ENCODE data around the gene ZNF644. TPM values are rescaled to one million over a fixed set of nuclear protein-coding genes. Genes with fewer than 3 reads are reported as not detected.
"Not testable (repeated sequence)": the region's sequence is repeated elsewhere in the genome, so short reads cannot be mapped to it uniquely, and the experiment has no call there.

Gene ZNF644
- total RNA-seq, 6 donors from 2014 or later: 36.7 to 111 (median 42.9) TPM

DNA sequence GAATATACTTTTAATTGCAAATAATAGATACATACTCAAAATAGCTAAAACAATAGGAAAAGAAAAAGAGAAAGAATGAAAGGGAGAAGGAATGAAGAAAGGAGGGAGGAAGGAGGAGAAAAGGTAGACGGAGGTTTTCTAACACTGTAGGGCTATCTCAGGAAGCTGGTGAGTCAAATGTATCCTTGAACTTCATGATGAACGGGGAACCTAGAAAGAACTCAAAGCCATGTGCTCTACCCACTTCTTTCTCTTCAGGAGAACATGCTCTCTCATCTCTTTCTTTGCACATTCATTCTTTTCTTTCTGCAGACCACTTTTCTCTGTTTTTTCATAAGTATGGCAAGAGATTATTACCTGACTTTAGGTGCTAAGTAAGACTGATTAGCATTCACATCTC is 37.3 kb upstream of the ZNF644 start:
- 56 to 66% methylated on average over 2 of the region's 2 CpGs for WGBS, 2 donors
- TF ChIP-seq POLR2AphosphoS5 (IDR thresholded peaks at IDR 0.05): no peak
- TF ChIP-seq, protein P1, sequence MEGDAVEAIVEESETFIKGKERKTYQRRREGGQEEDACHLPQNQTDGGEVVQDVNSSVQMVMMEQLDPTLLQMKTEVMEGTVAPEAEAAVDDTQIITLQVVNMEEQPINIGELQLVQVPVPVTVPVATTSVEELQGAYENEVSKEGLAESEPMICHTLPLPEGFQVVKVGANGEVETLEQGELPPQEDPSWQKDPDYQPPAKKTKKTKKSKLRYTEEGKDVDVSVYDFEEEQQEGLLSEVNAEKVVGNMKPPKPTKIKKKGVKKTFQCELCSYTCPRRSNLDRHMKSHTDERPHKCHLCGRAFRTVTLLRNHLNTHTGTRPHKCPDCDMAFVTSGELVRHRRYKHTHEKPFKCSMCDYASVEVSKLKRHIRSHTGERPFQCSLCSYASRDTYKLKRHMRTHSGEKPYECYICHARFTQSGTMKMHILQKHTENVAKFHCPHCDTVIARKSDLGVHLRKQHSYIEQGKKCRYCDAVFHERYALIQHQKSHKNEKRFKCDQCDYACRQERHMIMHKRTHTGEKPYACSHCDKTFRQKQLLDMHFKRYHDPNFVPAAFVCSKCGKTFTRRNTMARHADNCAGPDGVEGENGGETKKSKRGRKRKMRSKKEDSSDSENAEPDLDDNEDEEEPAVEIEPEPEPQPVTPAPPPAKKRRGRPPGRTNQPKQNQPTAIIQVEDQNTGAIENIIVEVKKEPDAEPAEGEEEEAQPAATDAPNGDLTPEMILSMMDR (IDR thresholded peaks at IDR 0.05): no peak
- no peak for TF ChIP-seq EP300 (IDR thresholded peaks at IDR 0.05)
- ATAC-seq (ENCODE audit: low FRiP score in 2 of 2): no peak
- DNase-seq: no peak
- Histone ChIP-seq H3K36me3 (no peaks in the 10 kb centered on the region), H3K9me3 (no peaks in the 10 kb centered on the region), H3K27me3 (no peaks in the 10 kb centered on the region), H3K4me3 (no peak overlapping the region), H3K27ac (no peak overlapping the region), H3K4me1 (peaks cover 0 to 5% (median 0%) of the 10 kb centered on the region in 4 donors)

DNA sequence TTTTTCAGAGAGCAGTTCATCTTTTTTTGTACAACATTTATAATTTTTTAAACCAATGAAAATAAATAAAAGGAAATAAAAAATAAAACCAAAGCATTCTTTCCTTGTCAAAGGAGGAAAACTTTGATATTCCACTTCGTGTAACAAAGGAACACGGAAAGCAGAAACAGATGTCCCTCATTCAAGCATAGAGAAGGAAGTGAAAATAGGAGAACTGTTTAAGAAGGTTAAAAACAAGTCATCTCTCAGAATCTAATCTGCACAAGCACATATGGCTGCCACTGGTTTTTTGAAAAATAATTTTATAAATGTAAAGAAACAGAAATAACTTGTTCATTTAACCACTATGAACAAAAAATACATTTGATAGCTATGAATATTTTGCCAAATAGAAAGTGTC is 35.9 kb upstream of the ZNF644 start:
- no peak for ATAC-seq (ENCODE audit: low FRiP score in 2 of 2)
- no peaks in the 10 kb centered on the region for H3K27me3 ChIP-seq

DNA sequence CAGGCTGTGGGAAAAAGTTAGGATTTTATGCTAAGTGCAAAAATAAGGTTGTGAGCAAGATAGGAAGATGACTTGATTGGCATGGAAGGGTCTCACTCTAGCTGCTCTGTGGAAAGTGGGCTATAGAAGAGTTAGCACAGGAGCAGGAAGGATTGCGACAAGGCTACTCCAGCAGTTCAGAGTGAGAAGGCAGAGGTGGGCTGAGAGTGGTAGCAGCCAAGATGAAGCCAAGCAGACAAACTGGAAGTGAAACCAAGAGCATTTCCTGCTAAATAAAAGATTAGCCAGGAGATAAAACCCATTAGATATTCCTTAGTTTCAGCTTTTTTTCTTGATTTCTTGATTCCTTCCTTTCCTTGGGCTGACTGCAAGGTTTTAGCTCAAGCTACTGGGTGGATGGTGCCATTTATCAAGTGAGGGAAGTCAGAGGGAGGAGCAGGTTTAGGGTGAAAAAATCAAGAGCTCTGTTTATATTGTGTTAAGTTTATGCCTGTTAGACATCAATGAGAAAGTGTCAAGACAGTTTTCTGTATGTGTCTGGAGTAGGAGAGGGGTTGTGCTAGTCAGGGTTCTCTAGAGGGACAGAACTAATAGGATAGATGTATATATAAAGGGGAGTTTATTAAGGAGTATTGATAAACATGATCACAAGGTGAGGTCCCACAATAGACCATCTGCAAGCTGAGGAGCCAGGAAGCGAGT is 33.1 kb upstream of the ZNF644 start:
- no peak for ATAC-seq (ENCODE audit: low FRiP score in 2 of 2)

More for the DNA sequence above, 35.9 kb upstream of the ZNF644 start:
- no peak for TF ChIP-seq POLR2AphosphoS5 (IDR thresholded peaks at IDR 0.05)
- no peak for TF ChIP-seq POLR2A (IDR thresholded peaks at IDR 0.05)
- no peak for TF ChIP-seq EP300 (IDR thresholded peaks at IDR 0.05)
- TF ChIP-seq, protein P1 (IDR thresholded peaks at IDR 0.05): no peak
- Histone ChIP-seq H3K9me3 (no peaks in the 10 kb centered on the region), H3K4me1 (peaks cover 0 to 5% (median 0%) of the 10 kb centered on the region in 4 donors), H3K36me3 (no peaks in the 10 kb centered on the region), H3K4me3 (no peak overlapping the region), H3K27ac (no peak overlapping the region)
- 55 to 72% methylated on average over 2 of the region's 2 CpGs for WGBS, 2 donors
- no peak for DNase-seq

DNA sequence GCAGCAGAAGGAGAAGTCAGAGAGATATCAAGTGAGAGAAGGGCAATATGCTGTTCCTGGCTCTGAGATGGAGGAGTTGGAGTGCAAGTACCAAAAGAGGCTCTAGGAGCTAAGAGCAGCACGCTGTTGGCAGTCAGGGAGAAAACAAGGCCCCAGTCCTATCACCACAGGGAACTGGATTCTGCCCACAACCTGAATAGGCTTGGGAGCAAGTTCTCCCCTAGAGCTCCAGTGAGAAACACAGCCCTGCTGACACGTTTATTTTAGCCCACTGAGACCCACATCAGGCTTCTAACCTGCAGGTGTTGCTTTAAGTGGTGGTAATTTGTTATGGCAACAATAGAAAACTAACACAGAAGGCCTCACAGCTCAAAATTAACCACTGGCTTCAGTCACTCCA is 31.8 kb upstream of the ZNF644 start:
- no peaks in the 10 kb centered on the region for H3K36me3 ChIP-seq
- H3K4me1 ChIP-seq: peaks cover 0 to 5% (median 0%) of the 10 kb centered on the region in 4 donors
- TF ChIP-seq POLR2AphosphoS5 (IDR thresholded peaks at IDR 0.05) (no peak), EP300 (IDR thresholded peaks at IDR 0.05) (no peak), POLR2A (IDR thresholded peaks at IDR 0.05) (no peak)
- TF ChIP-seq, protein P1 (IDR thresholded peaks at IDR 0.05): no peak
- no peaks in the 10 kb centered on the region for H3K27me3 ChIP-seq
- WGBS, 2 donors: 53 to 72% methylated on average over 2 of the region's 2 CpGs
- ATAC-seq (ENCODE audit: low FRiP score in 2 of 2) (no peak), DNase-seq (no peak)
- H3K9me3 ChIP-seq: no peaks in the 10 kb centered on the region
- no peak overlapping the region for H3K27ac ChIP-seq
- H3K4me3 ChIP-seq: no peak overlapping the region

More for the DNA sequence above, 33.1 kb upstream of the ZNF644 start:
- TF ChIP-seq, protein P1 (IDR thresholded peaks at IDR 0.05): no peak
- no peak for TF ChIP-seq POLR2AphosphoS5 (IDR thresholded peaks at IDR 0.05)
- TF ChIP-seq POLR2A (IDR thresholded peaks at IDR 0.05): no peak
- TF ChIP-seq EP300 (IDR thresholded peaks at IDR 0.05): no peak
- Histone ChIP-seq H3K4me1 (peaks cover 0 to 5% (median 0%) of the 10 kb centered on the region in 4 donors), H3K4me3 (no peak overlapping the region), H3K9me3 (no peaks in the 10 kb centered on the region), H3K27me3 (no peaks in the 10 kb centered on the region), H3K27ac (no peak overlapping the region), H3K36me3 (no peaks in the 10 kb centered on the region)
- 85% methylated on average over 2 of the region's 2 CpGs for WGBS, 2 donors
- DNase-seq: no peak

DNA sequence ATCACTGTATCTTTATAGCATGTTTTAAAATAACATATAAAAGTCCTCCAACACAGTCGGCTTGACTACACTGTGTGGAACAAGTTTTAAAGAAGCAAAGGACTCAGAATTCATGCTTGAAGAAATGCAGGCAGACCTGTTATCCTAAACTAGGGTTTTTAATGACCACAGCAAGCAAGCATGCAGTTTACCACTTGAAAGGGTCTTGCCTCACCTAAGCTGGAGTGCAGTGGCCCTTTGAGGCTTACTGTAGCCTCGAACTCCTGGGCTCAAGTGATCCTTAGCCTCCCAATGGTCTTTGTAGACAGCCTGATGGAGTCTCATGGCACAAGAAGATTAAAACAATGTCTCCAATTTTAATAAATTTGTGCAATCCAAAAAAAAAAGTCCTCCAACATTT is 27.7 kb upstream of the ZNF644 start:
- not testable (repeated sequence) for H3K4me1 ChIP-seq; H3K36me3 ChIP-seq; H3K9me3 ChIP-seq; H3K27me3 ChIP-seq; DNase-seq; H3K4me3 ChIP-seq; ATAC-seq (ENCODE audit: low FRiP score in 2 of 2); H3K27ac ChIP-seq
- 66 to 77% methylated on average over 2 of the region's 2 CpGs for WGBS, 2 donors

Data from upper lobe of left lung (tissue), 6 donors.